ENCODE results near the gene FILIP1. TPM values are rescaled to one million over a fixed set of nuclear protein-coding genes. Genes with fewer than 3 reads are reported as not detected.
A peak's percentile ranks its signal among the peaks of the same experiment; 100 is the strongest.

Gene FILIP1
- total RNA-seq, 1 donor from 2014 or later = 0.60 TPM

DNA sequence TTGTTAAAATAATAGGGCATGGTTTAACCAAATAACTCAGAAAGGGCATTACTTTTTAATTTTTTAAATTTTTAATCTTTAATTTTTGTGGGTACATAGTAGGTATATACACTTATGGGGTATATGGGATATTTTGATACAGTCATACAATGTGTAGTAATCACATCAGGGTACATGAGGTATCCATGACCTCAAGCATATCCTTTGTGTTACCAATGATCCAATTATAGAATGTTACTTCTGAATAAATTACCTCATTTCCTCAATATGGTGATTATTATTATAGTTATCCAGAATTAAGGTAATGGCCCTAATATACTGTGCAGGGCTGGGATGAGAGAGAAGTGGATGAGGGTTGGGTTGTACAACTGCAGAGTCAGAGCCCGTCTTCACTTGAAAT lies 163.9 kb downstream of the FILIP1 start:
- no peak for ATAC-seq

DNA sequence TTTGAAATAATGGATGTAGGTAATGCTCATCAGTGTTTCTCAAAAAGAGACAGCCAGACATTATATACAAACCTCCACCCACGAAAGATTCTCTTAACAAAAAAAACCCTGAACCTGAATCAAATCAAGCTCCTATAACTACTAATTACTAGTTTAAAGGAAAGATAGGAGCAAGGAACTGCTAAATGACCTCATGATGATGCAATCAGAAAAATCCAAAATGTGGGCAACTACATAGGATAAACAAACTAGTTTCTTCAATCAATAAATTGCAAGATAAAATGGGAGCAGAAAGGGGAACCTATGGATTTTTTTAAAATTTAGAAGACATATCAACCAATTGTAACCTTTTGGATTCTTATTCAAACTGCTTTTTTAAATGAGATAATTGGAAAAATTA lies 165.8 kb downstream of the FILIP1 start:
- no peak for ATAC-seq

DNA sequence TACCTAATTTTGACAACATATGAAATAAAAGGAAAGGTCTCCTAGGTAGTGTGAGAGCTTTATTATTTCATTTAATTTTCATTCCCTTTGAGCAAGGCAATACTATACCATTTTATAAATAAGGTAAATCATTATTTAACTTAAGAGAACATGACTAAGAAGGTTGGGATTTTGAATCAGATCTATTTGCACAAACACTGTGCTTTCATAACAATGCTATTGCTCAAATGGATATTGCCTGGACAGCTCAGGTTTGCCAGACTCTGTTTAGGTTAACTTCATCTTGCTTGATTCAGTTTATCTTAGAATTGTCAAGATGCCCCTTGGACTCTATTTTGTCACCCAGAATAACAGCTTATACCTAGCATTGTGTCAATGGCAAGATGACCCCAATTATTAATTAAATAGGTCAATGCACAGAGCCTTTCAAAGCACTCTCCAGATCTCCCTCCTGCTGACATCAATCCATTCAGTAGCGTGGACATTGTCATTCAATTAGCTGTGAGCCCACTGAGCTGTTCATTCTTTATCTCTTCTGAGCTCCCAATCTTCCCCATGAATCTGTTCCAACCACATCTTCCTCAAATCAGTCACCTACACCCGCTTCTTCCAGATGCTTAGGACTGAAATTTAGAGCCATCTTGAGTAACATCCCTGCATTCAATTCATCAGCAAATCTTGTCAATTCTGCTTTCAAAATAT lies 166.9 kb downstream of the FILIP1 start:
- ATAC-seq = no peak

- no peak for ATAC-seq
These were observed 174.7 kb downstream of the FILIP1 start for GRCh38 chr6:75318900-75319299.

DNA sequence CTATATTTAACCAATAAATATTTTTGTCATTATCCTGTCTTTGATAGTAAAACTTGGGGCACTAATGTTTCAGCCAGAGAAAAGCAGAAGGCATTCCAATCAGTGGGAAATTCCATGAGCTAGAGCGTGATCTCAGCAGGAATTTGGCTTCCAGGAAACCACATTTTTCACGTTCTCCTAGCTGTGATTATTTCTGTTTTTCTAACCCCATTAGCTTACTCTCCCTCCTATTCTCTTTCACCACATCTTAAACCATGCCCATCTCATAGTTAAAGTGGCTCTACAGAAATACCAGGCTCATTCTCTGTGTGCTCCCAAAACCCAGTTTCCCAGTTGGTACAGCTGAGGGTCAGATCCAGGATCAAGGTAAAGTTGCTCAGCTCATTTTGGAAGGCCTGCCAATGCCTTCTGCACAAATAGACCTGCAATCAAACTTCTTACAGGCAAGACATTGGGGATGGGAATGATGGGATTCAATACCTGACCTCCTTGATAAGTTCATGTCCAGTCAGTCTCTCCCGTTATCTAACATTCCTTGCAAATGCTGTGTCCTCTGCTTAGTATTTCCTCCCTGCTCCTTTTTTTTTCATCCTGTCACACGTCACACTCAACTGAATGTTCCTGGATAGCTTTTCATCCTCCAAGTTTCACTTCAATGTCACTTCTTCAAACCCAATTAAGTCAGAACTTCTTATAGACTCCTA lies 175.9 kb downstream of the FILIP1 start:
- no peak for ATAC-seq

GRCh38 chr6:75315978-75316377 lies 177.6 kb downstream of the FILIP1 start:
- no peak for ATAC-seq

DNA sequence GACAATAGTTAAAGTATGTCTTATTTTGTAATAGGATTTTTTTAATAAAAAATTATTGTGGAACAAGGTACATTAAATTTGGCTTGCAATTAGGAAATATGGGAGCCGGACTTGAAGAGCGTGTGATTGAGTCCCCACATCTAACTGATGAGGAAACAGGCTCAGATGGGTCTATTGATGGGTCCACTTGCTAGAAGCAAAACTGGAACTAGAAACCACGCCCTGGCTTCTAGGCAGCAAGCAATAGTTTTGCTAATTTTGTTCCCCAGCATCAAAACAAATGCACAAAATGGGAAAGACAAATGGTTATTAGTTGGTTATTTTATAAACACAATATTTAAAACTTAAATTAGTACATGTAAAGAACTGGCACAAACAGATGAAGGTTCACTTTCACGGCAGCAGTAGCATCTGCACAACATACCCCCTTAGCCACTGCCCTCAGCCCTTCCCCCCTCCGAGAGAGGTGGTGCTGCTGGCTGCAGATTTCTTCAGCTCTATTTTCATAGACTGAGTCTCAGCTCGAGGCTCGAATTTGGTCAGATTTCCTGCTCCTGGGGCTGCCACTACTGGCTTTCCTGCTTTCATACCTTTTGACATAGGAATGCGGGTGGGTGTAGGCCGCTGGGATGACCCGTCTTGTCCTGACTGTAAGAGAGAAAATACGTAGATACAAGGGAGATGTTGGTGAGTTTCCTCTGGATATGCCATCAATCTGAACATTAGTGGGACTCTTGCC lies 185.2 kb downstream of the FILIP1 start:
- no peak for ATAC-seq

- ATAC-seq = no peak
These were observed 186.1 kb downstream of the FILIP1 start for GRCh38 chr6:75307364-75308004.

DNA sequence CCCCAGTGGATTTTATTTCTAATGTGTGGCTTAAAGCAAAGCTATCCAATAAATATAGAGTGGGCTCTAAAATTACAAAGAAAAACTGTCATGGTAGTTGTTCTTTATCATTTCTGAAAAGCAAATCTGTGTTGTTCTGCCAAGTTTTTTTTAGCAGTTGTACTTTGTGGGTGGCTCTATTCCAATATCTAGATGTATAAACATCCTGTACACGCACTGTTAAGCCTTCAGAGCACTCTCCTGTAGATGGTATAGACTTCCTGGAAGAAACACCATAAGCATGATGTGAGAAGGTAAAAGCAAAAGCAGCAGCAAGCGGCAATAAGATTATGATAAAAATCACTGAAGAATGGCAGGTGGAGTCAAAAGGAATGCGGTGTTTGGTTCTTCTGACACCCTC lies 187.5 kb downstream of the FILIP1 start:
- ATAC-seq = no peak

DNA sequence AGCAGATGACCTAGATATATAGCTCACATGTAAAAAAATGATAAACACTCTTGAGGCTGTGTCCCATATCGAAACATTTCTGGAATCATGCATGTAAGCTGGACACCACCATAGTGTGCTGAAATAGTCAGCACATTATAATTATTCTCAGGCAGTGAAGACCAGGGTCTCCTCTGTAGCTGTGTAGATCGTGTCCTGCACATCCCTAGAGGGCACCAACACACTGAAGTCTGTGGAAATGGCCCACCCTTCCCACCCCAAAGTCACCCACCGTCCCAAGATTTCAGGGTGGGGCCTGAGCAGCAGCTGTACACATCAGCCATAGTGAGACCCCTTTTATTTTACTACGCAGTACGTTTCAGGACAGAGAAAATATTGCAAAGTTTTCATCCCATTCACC lies 188.0 kb downstream of the FILIP1 start:
- ATAC-seq = no peak

GRCh38 chr6:75302280-75302679 lies 191.3 kb downstream of the FILIP1 start:
- no peak for ATAC-seq

GRCh38 chr6:75301537-75301936 lies 192.1 kb downstream of the FILIP1 start:
- ATAC-seq = no peak

GRCh38 chr6:75301088-75301487 lies 192.5 kb downstream of the FILIP1 start:
- ATAC-seq = no peak

GRCh38 chr6:75300531-75300855 lies 193.1 kb downstream of the FILIP1 start:
- ATAC-seq = no peak

GRCh38 chr6:75299801-75300530 lies 193.6 kb downstream of the FILIP1 start:
- ATAC-seq = no peak

GRCh38 chr6:75296811-75297779 lies 196.5 kb downstream of the FILIP1 start:
- peak; percentile 60 for ATAC-seq

DNA sequence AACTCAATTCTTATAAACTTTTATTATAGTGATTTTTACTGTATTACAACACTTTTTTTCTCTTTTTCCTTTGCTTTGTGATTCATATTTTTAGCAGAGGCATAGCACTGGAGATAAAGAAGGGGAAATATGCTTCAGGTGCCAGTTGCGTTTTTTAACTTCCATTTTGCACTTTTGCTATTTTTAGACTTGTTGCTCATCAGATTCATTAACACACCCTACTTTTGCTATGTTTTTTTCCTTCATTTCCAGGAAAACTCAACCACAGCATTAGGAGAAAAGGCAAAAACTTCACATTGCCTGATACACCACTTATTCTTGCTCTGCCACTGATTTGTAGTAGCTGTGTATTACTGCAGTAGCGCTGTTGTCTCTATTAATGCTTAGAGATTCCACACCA lies 201.0 kb downstream of the FILIP1 start:
- no peak for ATAC-seq

- ATAC-seq = no peak
These were observed 201.9 kb downstream of the FILIP1 start for GRCh38 chr6:75291744-75292143.

GRCh38 chr6:75291331-75291730 lies 202.3 kb downstream of the FILIP1 start:
- ATAC-seq = no peak

- ATAC-seq = no peak
These were observed 203.3 kb downstream of the FILIP1 start for GRCh38 chr6:75290136-75290945.

DNA sequence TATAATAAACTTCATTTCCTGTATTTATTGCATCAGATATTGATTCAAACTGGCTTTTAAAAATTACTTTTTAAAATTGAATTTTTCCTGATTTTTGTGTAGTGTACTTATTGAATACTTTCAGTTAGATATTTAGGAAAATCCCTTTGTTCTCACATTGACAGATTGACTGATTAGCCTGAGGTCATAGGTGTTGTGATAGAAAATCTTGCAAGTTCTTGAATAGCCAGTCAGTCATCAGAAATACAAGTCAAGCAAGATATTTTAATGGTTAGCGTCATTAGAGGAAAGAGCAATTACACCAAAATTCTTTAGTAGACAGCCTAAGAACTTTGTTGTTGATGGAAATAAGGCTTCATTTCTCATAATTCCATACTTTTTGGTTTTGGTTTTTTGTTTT lies 205.6 kb downstream of the FILIP1 start:
- ATAC-seq = no peak
